SU-DHL-6 (cell line): ENCODE data around the gene MPHOSPH9.

Source experiments
- CTCF ChIP-seq: fragments of 200-600 bp; sonication (generic); IDR thresholded peaks from one replicate; pipeline ENCODE4 v1.5.1; 2017; ENCODE audit warnings: antibody characterized with exemption, mild to moderate bottlenecking, low read length, moderate library complexity; ENCODE audit not compliant: insufficient read depth, poor library complexity, severe bottlenecking
- EZH2phosphoT487 ChIP-seq: fragments of 200-600 bp; sonication (generic), shearing (Covaris generic); conservative IDR thresholded peaks from 2 replicates; pipeline ENCODE4 v1.6.1; 2018; ENCODE audit warnings: mild to moderate bottlenecking, antibody characterized with exemption, low read length, moderate library complexity, mixed read lengths

DNA sequence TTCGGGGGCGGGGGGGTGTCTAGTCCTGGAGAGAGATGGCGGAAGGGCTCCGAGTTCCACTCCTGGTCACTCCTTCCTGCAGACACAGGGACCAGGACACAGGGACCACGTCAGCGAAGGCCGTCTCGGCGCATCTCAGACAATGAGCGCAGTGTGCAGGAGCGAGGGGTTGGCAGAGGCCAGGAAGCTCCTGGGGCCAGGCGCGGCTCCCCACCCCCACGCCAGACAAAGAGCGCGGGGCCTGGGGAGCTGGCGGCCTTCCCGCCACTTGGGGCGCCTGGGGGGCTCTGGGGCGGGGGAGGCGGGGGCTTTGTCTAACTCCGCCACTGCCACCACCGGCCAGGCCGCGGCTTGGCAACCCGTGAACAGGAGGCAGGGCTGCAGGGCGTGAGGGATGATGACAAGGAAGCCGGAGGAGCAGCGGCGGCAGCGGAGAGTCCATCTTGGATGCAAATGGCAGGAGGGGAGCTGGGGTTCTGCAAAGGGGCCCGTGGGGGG, 36.5 kb upstream of the MPHOSPH9 start:
- TF ChIP-seq CTCF (no peak), EZH2phosphoT487 (no peak)
